Neural cell (in vitro differentiated cells): ENCODE data around the gene HSD3B7.

Source experiments
- CTCF ChIP-seq: fragments of 450-650 bp; IDR thresholded peaks from 2 replicates; pipeline ENCODE4 v1.5.1; 2014; ENCODE audit warnings: antibody characterized with exemption, mild to moderate bottlenecking, moderate library complexity; ENCODE audit not compliant: poor library complexity, severe bottlenecking
- EP300 ChIP-seq: fragments of 450-650 bp; conservative IDR thresholded peaks from 2 replicates; pipeline ENCODE4 v1.6.1; 2014; ENCODE audit warnings: antibody characterized with exemption, mild to moderate bottlenecking, moderate library complexity; ENCODE audit not compliant: poor library complexity, severe bottlenecking
- EZH2 ChIP-seq: fragments of 200-600, 300-800 bp; shearing (Covaris generic), sonication (generic); IDR thresholded peaks from 2 replicates; pipeline ENCODE4 v1.6.1; 2014; ENCODE audit warnings: antibody characterized with exemption, low read length, borderline replicate concordance, mild to moderate bottlenecking; ENCODE audit not compliant: insufficient read depth, poor library complexity, severe bottlenecking
- POLR2AphosphoS5 ChIP-seq: IDR thresholded peaks from 2 replicates; pipeline ENCODE4 v1.6.1; 2012
- RAD21 ChIP-seq: fragments of 450-650 bp; conservative IDR thresholded peaks from 2 replicates; pipeline ENCODE4 v1.6.1; 2014; ENCODE audit warnings: antibody characterized with exemption, mild to moderate bottlenecking, moderate library complexity
- SMC3 ChIP-seq: fragments of 450-650 bp; conservative IDR thresholded peaks from 2 replicates; pipeline ENCODE4 v1.6.1; 2014; ENCODE audit warnings: antibody characterized with exemption, mild to moderate bottlenecking, moderate library complexity; ENCODE audit not compliant: poor library complexity
- TAF1 ChIP-seq: IDR thresholded peaks from 2 replicates; pipeline ENCODE4 v1.6.1; 2012; ENCODE audit warnings: low read depth
- TF ChIP-seq, protein P1 (sequence below): IDR thresholded peaks from 2 replicates; pipeline ENCODE4 v1.6.1; 2012; ENCODE audit warnings: borderline replicate concordance

DNA sequence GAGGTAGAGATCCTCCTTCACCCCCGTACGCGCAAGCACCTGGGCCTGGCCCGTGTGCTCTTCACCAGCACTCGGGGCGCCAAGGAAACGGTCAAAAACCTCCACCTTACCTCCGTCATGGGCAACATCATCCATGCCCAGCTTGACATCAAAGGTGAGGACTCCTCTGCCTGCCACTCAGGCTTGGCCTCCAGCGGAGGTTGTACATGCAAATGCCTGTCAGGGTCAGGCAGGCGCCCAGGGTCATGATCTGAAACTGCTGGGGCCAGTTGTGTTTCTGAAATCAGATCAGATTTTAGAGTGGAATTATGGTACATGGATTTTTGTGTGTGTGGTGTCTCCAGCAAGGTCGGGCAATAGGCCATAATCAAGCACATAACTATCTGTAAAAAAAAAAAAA lies 23.6 kb upstream of the HSD3B7 start:
- TF ChIP-seq, protein P1, sequence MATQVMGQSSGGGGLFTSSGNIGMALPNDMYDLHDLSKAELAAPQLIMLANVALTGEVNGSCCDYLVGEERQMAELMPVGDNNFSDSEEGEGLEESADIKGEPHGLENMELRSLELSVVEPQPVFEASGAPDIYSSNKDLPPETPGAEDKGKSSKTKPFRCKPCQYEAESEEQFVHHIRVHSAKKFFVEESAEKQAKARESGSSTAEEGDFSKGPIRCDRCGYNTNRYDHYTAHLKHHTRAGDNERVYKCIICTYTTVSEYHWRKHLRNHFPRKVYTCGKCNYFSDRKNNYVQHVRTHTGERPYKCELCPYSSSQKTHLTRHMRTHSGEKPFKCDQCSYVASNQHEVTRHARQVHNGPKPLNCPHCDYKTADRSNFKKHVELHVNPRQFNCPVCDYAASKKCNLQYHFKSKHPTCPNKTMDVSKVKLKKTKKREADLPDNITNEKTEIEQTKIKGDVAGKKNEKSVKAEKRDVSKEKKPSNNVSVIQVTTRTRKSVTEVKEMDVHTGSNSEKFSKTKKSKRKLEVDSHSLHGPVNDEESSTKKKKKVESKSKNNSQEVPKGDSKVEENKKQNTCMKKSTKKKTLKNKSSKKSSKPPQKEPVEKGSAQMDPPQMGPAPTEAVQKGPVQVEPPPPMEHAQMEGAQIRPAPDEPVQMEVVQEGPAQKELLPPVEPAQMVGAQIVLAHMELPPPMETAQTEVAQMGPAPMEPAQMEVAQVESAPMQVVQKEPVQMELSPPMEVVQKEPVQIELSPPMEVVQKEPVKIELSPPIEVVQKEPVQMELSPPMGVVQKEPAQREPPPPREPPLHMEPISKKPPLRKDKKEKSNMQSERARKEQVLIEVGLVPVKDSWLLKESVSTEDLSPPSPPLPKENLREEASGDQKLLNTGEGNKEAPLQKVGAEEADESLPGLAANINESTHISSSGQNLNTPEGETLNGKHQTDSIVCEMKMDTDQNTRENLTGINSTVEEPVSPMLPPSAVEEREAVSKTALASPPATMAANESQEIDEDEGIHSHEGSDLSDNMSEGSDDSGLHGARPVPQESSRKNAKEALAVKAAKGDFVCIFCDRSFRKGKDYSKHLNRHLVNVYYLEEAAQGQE = no peak
- TF ChIP-seq CTCF (no peak), EZH2 (no peak), EP300 (no peak), SMC3 (no peak), TAF1 (no peak), RAD21 (no peak), POLR2AphosphoS5 (no peak)
